Activated CD8-positive, alpha-beta memory T cell treated with anti-CD3 and anti-CD28 coated beads, Interleukin-2, amount 50 U/mL, for 1 hour (primary cell): Measurements from ENCODE around the gene TJP2.
"Not testable (repeated sequence)": the region's sequence is repeated elsewhere in the genome, so short reads cannot be mapped to it uniquely, and the experiment has no call there.

Experiments used
- DNase-seq: peaks from one replicate; pipeline ENCODE4 v3.0.0-alpha.2; 2020; ENCODE audit errors: extremely low read depth

TJP2 gene

DNA sequence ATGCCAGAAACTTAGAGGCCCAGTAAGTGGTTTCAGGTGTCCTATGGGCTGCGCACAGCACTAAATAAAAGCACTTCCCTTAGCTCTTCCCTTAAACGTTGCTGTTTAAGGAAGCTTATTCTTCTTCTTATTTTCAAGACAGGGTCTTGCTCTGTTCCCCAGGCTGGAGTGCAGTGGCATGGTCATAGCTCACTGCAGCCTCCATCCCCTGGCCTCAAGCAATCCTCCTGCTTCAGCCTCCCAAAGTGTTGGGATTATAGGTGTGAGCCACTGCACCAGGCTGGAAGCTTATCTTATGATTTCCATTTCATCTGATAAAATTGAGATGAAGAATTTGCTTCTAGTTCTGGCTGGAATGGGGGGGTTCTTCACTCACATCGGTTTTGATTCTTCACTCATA lies 15.6 kb upstream of the TJP2 start:
- no peak for DNase-seq

DNA sequence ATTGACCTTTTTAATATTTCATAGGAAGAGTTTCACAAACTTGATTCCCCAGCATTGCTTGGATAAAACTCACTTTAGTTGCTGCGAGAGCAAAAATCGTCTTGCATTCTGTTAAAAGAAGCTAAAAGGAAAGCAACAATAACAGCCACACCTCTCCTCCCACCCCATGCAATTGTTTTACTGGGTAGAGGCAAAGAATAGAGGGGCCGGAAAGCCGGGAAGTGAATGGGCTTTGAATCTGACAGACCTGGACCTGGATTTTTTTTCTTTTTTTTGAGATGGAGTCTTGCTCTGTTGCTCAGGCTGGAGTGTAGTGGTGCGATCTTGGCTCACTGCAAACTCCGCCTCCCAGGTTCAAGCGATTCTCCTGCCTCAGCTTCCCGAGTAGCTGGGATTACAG lies 9.5 kb upstream of the TJP2 start:
- not testable (repeated sequence) for DNase-seq

DNA sequence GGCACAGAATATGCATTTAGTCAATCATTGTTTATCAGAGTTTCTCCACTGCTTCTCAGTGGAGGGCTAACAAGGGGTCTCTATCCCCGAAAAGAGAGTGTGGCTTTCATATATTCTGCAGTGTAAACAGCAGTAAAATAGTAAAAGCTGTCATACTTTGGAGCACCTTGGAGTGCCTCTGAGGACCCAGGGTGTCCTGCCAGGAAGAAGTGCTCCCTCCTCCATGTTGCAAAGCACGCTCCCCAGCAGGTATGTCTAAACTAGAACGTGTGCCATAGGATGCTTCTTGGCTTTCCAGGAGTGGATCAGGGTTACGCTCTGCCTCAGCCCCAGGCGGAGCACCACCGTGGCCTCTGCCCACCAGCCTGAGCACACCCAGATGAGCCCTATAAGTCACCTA lies 8.5 kb upstream of the TJP2 start:
- no peak for DNase-seq

DNA sequence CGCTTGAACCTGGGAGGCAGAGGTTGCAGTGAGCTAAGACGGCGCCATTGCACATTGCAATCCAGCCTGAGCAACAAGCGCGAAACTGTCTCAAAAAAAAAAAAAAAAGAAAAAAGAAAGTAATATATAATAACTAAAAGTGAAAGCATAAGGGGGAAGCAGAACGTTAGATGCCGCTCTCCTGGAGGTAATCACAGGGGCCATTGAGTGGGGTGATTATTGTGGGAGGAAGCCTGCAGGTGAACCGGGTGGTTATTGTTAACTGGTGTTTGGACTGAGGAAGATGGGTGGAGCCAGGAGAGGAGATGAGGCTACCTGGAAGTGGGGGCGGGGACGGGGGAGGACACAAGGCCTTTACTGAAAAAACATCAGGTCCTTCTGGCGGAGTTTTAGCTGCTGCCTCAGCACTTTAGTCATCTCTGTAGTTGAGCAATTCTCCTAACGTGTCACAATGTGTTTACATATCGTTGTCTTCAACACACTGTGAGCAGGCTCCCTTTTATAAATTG lies 5.3 kb upstream of the TJP2 start:
- no peak for DNase-seq

DNA sequence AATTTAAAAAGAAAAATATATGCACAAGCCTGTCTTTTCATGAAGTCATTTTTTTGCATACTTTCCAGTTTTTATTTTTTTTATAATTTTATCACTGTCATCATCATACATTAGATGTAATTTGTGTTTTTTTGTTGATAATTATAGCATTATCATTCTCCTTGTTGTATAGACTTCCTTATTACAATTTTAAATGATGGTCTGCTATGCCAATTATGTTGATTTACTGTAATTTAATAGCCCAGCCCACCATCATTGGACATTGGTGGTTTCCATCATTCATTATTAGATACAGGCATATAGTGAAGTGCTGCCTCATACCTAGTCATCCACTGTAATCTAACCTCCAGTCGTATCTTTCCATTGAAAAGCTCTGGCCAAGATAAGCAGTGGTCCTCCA lies 3.8 kb upstream of the TJP2 start:
- DNase-seq: no peak

DNA sequence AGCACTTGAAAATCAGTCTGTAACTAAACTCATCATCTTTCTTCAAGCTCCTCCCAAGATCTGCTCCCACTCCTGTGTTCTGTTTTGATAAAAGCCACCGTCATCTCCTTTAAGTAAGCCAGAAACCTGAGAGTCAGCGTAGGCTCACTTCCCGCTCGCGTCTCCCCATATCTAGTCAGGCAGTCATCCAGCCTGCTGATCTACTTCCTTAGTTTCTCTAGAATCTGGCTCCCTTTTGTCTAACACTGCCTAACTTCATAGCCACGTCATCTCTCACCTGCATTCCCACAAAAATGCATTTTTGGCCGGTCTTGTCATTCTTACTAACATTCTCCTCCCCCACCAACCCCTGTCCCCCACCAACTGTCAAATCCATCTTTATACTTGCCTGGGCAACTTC lies 3.0 kb upstream of the TJP2 start:
- DNase-seq: no peak

DNA sequence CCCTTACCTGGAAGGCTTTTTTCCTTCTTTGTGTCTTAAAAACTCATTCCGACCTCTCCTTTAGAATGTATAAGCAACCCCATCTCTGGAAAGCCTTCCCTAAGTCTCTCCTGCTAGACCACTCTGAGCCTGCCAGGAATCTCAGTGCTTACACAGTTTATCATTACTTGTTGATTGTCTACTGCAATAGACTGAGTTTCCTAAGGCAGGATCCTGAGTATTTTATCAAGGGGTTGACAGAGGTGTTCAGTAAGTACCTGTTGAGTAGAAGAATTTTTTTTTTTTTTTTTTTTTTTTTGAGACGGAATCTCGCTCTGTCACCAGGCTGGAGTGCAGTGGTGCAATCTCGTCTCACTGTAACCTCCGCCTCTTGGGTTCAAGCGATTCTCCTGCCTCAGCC lies 2.6 kb upstream of the TJP2 start:
- no peak for DNase-seq

DNA sequence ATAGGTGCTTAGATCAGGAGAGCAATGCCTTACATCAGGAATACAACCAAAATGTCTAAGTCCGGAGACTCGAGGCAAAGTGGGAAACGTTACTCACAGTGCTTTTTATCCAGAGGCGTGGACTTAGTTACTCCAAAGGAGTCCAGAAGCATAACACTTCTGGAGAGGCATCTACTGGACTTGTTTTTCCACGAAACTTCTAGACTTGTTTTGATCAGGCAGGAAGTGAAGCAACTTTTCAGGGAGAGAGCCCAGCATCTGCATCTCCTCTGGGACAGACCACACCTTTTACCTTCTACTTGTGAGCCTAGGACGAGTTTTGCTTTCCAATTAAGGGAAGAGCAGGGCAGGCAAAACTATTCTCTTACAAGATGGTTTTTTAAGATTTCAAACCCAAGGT lies 1.2 kb upstream of the TJP2 start:
- DNase-seq: no peak

DNA sequence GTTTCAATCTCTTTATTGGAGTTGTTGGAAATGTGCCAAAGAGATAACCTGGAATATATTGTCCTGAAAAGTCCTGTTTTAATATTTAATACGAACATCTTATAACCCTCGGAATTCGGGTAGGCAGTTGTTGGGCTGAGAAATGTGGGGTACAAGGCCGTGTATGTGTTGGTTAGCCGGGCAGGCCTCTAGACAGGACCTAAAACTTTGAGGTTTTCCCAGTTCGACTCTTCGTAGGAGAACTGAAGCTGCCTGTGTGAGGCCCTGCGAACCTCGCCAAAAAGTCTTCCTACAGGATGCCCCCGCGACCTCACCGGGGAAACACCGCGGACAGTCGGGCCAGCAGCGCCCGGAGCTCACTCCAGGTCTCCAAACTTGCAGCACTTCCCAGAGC lies 583 bp upstream of the TJP2 start:
- DNase-seq: no peak

DNA sequence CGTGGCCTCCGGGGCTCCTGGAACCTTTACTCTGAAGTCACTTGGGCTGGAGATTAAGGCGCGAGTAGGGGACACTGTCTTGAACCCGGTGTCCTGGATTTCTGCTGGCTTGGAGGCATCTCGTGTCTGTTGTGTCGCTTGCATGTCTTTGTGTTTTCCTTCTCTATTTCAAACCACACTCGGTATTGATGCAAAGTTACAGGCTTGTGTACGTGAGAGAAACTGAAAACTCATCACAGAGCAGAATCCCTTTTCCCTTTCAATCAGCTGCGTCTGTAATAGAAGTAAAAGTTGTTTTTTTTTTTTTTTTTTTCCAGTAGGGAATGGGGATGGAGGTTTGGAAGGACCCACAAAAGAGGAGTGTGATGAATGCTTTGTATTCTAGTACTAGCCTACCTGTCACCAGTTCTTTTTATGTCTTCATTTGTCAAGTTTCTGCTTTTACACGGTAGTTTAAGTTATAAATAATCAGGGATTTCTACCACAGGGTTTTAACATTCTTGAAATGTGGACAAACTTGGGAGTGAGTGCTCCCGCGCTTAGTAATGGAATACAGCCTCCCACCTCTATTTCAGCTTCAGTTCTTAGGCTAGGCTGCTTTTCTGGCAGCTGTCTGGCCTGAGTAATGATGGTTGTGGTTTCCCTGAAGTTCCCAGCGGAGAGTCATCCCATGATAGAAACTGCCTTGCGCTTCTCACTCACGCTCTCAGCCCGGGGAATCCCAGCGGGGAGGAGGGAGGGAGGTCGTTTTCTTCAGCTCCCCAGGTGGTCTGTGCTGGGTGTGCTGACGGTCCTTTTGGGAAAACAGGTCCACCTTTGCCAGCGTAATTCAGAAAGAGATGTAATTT lies 763 bp downstream of the TJP2 start:
- no peak for DNase-seq

DNA sequence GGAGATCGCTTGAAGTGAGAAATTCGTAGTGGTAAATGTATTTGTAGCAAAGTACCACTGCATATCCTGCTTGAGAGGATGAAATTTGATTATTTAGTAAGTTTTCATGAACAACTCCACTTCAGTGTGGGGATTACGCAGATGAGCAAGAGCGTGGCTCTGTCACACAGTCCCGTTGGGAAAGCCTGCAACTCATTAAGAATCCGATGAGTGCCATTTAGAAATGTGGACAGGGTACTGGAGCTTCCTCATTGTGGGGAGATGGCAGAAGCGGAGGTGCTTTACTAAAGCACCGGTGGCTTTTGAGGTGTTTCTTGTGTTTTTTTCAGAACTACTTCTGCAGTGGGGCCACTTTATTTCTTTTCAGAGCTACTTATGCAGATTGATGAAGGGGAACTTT lies 1.4 kb downstream of the TJP2 start:
- DNase-seq: no peak

DNA sequence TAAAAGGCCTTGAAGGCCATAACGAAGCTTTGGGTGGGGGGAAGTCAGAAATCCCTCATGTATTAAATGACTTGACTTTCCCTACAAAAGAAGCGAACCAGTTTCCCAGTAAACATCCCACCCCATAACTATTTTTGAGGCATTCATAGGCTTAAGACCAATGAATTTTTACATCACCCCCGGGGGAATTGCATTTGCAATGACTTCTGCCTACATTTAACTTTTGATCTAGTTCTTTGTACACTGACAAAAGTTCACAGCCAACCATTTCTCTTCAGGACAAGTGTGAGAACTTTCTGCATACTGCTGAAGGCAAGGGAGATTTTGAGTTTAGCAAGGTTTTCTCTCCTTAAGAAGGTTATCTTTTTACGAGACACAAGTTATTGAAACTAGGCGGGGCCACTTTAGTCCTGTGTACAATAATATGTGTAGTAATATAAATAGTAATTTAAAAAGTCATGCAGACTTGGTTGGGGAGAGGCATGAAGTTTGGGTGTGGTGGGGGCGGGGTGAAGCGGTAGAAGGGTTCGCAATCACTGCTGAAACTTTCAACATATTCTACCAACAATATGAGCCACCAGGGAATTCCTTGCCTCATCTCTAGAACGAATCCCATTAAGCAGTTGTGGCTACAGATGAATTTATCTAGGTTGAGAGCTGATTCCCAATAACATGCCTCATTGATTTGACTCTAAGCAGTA lies 2.5 kb downstream of the TJP2 start:
- no peak for DNase-seq

DNA sequence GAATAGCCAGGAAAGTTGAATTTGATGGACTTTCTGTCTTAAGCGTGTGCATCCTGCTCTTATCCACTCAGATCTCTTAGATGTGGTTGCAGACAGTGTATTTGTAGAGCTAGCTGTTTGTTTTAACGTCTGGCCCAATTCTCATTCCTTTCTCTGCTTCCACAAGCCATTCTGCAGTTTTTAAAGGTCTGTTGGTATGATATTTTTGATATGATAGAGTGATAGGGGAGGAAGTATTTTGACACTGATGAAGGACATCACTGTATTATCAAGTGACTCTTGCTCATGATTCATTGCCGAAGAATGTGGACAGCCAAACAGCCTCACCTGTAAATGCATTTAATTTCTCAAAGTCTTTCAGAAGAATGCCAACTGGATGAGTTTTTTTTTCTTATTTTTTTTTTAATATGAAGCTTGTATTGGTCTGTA lies 4.5 kb downstream of the TJP2 start:
- DNase-seq: no peak

DNA sequence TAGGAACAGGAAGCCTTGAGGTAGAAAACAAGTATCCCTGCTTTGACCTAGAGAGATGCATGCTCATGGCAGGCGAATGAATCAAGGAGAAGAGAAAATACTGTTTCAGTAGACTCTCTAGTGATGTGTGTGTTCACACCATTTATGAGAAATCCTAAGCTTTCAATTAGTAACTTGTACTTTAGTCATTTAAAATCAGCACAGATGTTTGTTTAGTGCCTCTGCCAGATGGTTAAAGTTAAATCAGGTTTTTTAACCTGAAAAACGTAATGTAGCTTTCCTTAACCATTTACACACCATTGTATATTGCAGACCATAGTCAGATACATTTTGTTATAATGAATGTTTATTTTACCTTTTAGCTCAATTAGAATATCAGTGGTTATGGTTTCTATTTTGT lies 5.0 kb downstream of the TJP2 start:
- DNase-seq: no peak

DNA sequence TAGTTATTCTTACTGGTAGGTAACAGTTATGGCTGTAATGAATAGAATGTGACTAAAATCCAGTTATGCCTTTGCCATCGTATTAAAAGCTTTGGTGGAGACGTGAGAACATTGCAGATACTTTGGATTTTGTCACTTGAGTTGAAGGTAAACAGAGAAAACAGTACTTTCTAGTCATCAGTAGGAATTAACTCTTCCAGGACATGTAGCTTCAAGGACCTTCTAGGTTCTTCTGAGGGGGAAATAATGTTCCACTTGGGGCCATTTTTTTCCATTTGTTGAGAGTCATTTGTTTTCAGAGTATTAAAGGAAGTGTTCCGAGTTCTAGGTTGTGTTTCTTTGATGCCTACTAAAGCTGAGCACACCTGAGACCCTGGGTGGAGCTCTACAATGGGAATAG lies 6.1 kb downstream of the TJP2 start:
- DNase-seq: no peak

DNA sequence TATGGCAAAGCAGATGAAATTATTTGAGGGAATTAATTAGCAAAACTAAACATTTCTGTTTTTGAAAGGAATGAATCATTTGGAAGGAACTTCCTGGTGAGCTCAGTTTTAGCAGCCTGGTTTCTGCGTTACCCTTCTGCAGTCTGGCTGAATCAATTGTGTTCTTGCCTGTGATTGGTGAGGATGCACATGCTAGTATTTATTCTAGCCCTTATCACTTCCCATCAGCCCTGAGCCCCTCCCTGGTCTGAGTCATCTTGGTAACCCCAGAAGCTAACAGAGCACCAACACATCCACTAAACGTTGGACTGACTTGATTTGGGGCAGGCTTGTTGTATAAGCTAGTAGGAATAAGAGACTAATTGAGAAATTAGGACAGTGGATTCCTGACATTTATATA lies 6.6 kb downstream of the TJP2 start:
- no peak for DNase-seq

DNA sequence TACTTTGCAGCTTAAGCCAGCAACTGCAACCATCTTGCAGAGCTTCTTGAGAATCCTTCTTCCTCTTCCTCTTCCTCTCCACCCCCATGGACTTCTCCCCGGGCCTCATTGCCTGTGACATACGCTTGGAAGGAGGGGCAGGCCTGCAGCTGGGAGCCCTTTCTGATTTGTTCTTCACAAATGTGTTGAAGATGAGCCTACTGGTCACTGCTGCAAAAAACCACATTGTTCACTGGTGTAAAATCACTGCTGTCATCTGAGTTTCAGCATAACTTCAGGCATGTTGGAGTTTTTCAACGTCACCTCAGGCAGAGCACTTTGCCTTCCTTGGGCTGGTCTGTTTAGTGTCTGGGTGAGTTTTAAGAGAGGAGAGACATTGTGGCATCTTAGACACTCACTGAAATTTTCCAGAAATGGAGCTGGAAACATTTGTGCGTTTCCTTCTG lies 7.9 kb downstream of the TJP2 start:
- no peak for DNase-seq

DNA sequence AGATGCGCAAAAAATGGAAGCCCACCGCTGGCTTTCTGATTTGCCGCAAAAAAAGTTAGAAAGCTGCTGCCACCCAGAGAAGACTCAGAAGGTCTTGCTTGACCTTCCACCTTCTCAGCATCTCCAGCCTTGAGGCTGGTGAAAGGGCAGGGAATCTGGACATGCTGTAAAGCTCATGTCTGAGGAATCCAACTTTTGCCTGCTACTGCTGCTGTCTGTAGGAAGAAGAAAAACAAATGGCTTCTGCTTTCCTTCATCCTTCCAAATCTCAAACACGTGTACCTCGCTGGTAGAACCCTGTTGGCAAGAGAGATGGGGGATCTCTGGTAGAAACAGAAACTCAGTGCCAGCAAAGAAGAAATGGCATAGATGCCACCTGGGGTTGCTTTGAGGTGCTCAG lies 10.2 kb downstream of the TJP2 start:
- no peak for DNase-seq

DNA sequence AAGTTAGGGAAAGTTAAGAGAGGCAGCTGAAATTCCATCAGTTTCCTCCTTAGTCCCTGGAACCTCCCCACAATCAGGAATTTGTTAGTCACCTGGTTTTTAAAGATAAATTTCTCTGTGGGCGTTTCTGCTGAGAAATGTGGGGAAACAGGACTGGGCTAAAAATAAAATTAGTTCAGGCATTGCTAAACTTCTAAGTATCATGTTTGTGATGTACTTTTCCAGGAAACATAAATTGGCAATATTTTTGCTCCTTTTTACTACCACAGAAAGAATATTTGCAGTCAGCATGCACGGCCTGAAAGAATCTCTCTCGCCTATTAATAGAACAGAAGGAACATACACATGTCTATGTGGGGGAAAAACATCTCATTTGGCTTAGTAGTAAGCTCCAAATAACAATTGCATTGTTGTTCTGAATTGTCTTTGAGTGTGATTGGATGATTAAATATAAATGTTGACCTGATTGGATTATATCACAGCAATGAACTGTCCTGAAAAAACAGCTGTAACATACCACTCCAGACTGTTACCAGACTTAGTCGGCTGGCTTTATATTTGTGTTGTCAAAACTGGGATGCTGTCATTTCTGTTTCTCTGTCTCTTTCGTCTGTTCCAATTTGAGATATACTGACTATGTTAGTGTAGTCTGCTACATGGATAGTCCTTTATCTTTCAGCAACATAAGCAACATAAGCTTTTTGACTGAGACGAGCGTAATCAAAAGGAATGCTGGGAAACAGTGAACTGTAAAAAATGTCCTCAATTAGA lies 12.9 kb downstream of the TJP2 start:
- no peak for DNase-seq

DNA sequence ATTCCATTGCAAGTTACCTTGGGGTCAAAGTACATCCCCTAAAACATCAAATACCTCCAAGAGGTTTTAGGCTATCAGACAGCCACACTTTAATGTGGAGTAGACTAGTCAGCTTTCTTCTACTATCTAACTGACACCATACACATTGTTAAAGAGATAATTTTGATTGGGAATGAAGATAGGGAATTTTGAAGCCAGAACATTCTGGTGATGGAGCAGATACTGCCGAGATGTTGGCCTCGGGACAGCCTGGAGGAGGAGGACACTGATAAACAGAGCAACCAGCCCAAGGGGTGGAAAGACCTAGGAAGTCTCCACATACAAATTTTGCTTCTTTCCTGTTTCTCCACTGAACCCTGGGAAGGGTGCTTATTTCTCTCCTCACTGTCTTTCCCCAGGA lies 14.9 kb downstream of the TJP2 start:
- DNase-seq: no peak

DNA sequence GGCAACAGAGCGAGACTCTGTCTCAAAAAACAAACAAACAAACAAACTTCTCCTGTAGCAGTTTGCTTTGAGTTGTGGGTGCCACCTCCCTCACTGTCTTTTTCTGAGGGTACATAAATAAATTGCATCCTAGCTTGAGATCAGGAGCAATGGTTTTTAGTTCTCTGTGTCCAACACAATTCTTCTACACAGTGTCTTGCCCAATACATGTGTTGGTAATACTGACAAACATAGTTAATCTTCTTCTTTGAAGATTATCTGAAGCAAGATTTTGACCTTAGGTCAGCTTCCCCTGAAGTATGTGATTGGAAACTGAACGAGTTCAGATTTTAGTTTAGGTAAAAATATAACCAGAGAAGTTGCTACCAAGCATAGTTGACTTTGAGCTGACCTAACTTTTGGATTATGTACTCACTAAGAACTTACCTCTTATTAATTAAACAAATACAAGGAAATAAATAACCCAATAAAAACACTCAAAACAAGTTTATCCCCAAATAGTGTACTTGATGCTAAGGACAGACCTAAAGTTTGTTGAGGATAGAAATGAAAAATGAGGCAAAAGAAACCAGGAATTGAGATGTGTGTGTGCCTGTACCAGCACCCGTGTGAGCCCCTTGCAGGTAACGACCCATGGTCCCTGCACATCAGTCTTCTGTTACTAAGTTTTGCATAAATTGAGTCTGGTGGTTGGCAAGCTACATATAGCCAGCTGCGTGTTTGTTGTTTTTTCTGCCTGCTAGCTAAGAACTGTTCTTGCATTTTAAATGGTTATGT lies 16.2 kb downstream of the TJP2 start:
- no peak for DNase-seq

DNA sequence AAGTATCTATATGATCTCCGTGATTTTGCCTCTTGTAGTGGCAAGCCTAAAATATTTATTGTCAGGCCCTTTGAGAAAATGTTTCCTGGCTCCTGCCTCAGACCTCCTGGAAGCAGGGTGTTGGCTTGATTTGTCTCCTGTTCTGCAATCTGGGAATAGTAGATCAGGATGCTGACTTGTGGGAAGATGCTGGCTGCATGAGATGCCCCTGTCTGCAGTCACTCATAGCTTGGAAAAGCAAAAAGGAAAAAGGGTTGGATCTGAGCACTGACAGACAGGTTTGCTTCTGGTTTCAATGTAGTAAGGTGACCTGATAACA lies 16.7 kb downstream of the TJP2 start:
- no peak for DNase-seq
